Neuron (in vitro differentiated cells): ENCODE results near the gene CABLES2.

Source experiments
- H2AFZ ChIP-seq: one replicate; pipeline ENCODE4 v1.6.1; 2013; ENCODE audit warnings: low read depth, mild to moderate bottlenecking, inconsistent platforms, low read length, moderate library complexity
- H3K27me3 ChIP-seq: one replicate; pipeline ENCODE4 v1.6.1; 2013; ENCODE audit warnings: low read length; ENCODE audit not compliant: insufficient read depth
- H3K36me3 ChIP-seq: one replicate; pipeline ENCODE4 v1.6.1; 2013; ENCODE audit warnings: low read length; ENCODE audit not compliant: insufficient read depth
- H3K4me1 ChIP-seq: one replicate; pipeline ENCODE4 v1.6.1; 2013; ENCODE audit warnings: low read length; ENCODE audit not compliant: insufficient read depth
- H3K4me3 ChIP-seq: 2 replicates; pipeline ENCODE4 v1.5.1; 2013; ENCODE audit warnings: mild to moderate bottlenecking, low read length, moderate library complexity
- H3K9me3 ChIP-seq: one replicate; pipeline ENCODE4 v1.6.1; 2013; ENCODE audit warnings: low read length

The CABLES2 gene

GRCh38 chr20:62361799-62362589 lies 45.1 kb downstream of the CABLES2 start:
- Histone ChIP-seq H3K27me3 (no peaks in the 10 kb centered on the region), H3K4me1 (peaks cover 39% of the 10 kb centered on the region), H3K36me3 (no peaks in the 10 kb centered on the region), H2AFZ (no peak overlapping the region), H3K4me3 (no peak overlapping the region), H3K9me3 (no peaks in the 10 kb centered on the region)

DNA sequence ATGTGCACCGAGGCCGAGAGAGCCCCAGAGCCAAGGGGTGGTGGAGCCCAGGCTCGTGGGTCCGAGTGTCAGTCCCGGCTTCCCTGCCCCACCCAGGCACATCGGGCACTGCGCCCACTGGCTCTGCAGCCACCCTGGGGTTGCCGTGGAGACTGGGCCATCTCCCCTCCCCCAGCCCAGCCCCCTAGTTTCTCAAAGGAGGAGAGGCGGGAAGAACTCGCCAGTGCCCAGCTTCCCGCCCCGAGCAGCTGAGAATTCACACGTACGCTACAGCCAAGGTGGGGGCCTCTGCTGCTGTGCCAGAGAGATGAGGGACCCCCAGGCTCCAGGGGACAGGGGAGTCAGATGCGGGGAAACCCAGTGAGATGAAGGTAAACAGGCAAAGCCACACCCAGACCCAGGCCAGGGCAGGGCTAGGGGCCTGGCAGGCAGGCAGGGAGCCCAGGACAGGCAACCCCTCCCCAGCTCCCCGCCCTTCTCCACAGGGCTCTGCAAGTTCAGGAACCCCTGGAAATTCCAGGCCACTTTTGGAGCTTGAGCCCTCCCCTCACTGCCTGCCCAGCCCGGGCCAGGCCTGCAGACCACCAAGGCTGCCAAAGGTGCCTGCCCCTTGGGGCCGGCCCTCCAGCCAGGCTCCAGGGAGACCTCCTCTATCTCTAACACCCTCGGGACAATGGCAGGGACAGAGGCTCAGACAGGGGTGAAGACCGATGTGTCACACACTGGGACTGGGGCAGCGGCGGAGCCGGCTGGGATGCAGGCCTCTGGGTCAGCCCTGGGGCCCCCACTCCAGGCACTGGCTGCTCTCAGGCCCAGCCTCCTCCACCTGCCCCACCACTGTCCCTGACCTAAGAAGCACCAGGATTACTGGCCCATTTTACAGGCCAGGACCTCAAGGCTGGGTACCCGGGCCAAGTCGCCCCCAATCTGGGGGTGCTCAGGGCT lies 46.0 kb downstream of the CABLES2 start:
- Histone ChIP-seq H3K4me3 (no peak overlapping the region), H3K4me1 (peaks cover 45% of the 10 kb centered on the region), H3K9me3 (no peaks in the 10 kb centered on the region), H3K27me3 (no peaks in the 10 kb centered on the region), H3K36me3 (no peaks in the 10 kb centered on the region), H2AFZ (no peak overlapping the region)

DNA sequence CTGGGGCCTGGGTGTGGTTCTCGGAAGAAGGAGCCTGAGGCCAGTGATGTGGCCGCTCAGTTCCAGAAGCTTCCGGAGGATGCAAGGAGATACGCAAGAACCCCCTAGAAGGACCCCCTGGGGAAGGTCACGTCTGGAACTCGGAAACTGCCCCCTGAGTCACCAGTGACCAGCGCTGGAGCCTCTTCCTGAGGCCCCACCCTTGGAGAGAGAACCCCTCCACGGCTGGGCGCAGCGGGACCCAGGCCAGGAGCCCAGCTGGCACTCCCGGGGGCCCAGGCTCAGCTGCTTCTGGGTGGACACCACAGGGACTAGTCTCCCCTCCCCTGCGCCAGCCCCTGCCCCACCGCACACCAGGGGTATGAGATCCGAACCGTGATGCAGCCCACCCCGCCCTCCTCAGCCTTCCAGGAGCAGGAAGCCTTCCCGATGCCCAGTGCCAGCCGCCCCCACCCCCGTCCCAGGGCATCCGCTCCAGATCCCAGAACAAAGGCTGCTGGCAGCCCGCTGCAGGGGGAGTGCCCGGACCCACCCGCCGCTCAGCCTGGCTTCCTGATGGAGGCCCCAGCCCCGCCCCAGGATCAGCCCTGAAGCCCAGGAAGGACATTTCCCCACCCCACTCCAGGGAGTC lies 47.5 kb downstream of the CABLES2 start:
- H3K36me3 ChIP-seq = no peaks in the 10 kb centered on the region
- peaks cover 49% of the 10 kb centered on the region for H3K4me1 ChIP-seq

GRCh38 chr20:62359043-62359490 lies 48.0 kb downstream of the CABLES2 start:
- Histone ChIP-seq H3K4me3 (no peak overlapping the region), H3K4me1 (peaks cover 44% of the 10 kb centered on the region), H3K9me3 (no peaks in the 10 kb centered on the region), H3K27me3 (no peaks in the 10 kb centered on the region), H3K36me3 (no peaks in the 10 kb centered on the region), H2AFZ (no peak overlapping the region)

More for the DNA sequence above, 47.5 kb downstream of the CABLES2 start:
- Histone ChIP-seq H3K4me3 (no peak overlapping the region), H2AFZ (no peak overlapping the region), H3K9me3 (no peaks in the 10 kb centered on the region), H3K27me3 (no peaks in the 10 kb centered on the region)

DNA sequence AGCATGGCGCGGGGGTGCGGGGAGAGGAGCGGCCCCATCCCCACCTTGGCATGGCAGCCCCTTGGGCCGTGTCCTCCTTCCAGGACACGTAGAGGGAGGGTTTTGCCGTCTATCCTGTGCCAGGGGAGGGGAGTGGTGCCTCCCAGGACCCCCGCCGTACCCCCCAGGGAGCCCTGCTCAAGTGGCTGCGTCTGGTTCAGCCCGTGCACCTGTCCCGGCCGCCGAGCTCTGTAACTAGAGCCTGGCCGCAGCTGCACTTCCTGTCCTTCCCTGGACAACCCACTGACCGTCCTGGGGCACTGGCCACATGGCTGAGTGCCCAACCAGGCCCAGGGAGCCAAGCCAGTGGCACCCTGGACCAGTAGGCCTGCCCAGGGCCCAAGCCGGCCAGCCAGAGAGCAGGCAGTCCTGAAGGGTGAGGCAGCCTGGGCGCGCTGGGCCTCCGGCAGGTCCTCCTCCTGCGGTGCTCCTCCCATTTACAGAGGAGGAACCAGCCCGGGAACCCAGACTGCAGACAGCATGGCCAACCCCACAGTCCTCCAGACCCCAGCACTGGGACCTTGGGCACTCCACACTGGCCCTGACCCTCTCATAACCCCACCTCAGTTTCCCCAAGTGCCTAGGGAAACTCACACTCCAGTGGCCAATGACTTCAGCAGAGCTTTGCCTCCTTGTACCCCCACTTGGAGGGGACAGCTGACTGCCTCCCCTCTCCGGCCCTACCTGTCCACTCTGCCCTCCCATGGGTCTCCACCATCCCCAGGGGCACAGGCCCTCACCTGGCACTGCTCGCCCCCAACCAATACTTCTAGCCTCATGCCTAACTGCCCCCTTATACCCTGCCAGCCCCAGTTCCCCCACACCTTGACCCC lies 48.7 kb downstream of the CABLES2 start:
- H3K4me1 ChIP-seq = peaks cover 38% of the 10 kb centered on the region

GRCh38 chr20:62357681-62358080 lies 49.4 kb downstream of the CABLES2 start:
- H3K4me1 ChIP-seq = peaks cover 33% of the 10 kb centered on the region
- no peak overlapping the region for H2AFZ ChIP-seq
- H3K9me3 ChIP-seq = no peaks in the 10 kb centered on the region
- H3K4me3 ChIP-seq = no peak overlapping the region
- no peaks in the 10 kb centered on the region for H3K27me3 ChIP-seq
- H3K36me3 ChIP-seq = no peaks in the 10 kb centered on the region

More for the DNA sequence above, 48.7 kb downstream of the CABLES2 start:
- no peaks in the 10 kb centered on the region for H3K27me3 ChIP-seq
- no peaks in the 10 kb centered on the region for H3K9me3 ChIP-seq
- no peak overlapping the region for H2AFZ ChIP-seq
- H3K36me3 ChIP-seq = no peaks in the 10 kb centered on the region
- H3K4me3 ChIP-seq = no peak overlapping the region

DNA sequence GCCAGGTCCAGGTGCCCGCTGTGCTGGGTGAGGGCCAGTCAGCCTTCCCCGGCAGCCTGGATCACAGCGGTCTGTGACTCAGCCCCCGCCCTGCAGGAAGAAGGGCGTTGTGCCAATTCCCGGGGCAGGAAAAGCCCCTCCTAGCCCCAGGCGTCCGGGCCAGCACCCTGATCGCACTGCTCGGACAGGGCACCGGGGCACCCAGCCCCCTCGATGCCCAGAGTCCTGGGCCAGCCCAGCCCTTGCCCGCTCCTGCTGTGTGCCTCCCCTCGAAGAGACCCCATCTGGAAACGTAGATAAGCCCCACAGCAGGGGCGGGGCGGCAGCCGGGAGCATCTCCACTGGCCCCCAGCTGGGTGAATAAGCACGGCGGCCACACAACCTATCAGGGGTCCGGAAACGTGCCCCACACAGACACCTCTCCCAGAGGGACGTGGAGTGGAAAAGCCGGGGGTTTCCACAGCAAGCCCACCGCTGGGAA lies 49.9 kb downstream of the CABLES2 start:
- Histone ChIP-seq H3K27me3 (no peaks in the 10 kb centered on the region), H3K4me1 (peaks cover 33% of the 10 kb centered on the region), H3K36me3 (peaks cover 3% of the 10 kb centered on the region), H2AFZ (no peak overlapping the region), H3K9me3 (no peaks in the 10 kb centered on the region), H3K4me3 (no peak overlapping the region)

DNA sequence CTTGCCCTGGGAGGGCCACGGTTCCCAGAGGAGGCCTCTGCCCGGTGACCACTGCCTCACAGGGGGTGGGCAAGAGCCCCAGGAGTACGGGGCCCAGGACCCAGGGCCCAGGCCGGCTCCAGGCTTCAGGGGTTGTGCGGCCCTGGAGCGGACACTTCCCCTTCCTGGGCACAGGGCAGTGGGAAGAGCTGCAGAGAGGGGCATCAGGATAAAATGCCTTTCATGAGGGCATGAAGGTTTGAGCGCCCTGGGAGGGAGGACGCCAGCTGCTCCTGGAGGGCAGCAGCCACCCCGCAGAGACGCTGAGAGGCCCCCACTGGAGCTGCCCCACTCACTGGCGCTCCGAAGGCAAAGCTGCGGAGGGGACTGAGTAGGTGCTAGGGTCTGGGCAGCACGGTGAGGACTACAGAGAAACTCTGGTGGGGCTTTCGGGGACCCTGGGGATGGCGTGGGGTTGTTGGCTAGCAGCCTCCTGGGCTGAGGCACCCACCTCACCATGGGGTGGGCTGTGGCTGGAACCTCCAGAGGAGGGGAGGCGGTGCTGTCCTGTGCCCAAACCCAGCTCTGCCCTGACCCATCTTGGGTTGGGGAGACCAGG lies 50.4 kb downstream of the CABLES2 start:
- no peak overlapping the region for H2AFZ ChIP-seq
- peaks cover 33% of the 10 kb centered on the region for H3K4me1 ChIP-seq
- H3K36me3 ChIP-seq = peaks cover 9% of the 10 kb centered on the region
- H3K27me3 ChIP-seq = no peaks in the 10 kb centered on the region
- no peaks in the 10 kb centered on the region for H3K9me3 ChIP-seq
- no peak overlapping the region for H3K4me3 ChIP-seq

GRCh38 chr20:62355878-62356588 lies 51.1 kb downstream of the CABLES2 start:
- no peaks in the 10 kb centered on the region for H3K27me3 ChIP-seq
- no peak overlapping the region for H3K4me3 ChIP-seq
- peaks cover 31% of the 10 kb centered on the region for H3K4me1 ChIP-seq
- H2AFZ ChIP-seq = no peak overlapping the region
- H3K36me3 ChIP-seq = peaks cover 15% of the 10 kb centered on the region
- no peaks in the 10 kb centered on the region for H3K9me3 ChIP-seq

DNA sequence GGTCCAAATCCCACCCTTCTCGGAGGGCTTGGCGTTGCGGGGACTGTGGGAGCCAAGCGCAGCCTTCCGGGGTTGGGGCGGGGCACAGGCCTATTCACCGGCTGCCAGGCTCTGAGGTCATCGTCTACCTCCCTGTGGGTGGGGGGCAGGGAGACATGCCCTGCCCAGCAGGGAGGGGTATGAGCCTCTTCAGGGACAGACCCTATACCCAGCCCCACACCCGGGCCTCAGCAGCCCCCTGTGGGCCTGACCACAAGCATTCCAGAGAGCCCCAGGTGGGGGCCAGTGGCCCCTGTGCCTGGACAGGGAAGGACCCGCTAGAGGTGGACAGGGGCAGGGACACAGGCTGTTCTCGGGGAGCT lies 51.6 kb downstream of the CABLES2 start:
- H3K9me3 ChIP-seq = no peaks in the 10 kb centered on the region
- no peak overlapping the region for H3K4me3 ChIP-seq
- H3K4me1 ChIP-seq = peaks cover 30% of the 10 kb centered on the region
- H3K36me3 ChIP-seq = peaks cover 21% of the 10 kb centered on the region
- no peak overlapping the region for H2AFZ ChIP-seq
- no peaks in the 10 kb centered on the region for H3K27me3 ChIP-seq

DNA sequence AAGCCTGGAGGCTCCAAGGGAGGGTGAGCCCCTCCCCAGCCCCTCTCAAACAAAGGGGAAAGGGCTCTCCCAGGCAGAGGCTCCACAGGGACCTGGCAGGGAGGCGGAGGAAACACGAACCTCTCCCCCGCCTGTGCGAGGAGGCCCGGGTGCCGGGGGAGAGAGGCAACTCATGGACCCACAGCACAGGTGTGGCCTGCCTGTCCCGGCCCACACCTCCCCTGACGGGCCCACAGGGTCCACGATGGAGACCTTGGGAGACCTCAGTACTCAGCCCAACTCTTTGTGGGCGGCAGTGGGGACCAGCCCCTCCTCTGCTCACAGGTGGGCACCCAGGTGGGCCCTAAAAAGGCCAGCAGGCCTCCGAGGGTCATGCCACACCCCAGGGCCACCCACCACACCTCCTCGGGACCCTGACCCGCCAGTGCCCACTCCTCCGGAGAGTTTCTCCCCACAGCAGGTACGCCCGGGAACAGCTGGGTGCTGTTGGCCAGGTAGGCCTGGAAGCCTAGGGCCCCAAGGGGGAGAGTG lies 52.2 kb downstream of the CABLES2 start:
- Histone ChIP-seq H3K36me3 (peaks cover 25% of the 10 kb centered on the region), H3K4me3 (no peak overlapping the region), H3K4me1 (peaks cover 30% of the 10 kb centered on the region)

More for the DNA sequence above, 52.2 kb downstream of the CABLES2 start:
- no peaks in the 10 kb centered on the region for H3K27me3 ChIP-seq
- no peaks in the 10 kb centered on the region for H3K9me3 ChIP-seq
- no peak overlapping the region for H2AFZ ChIP-seq
